Activated T-helper 1 cell treated with anti-CD3 and anti-CD28 coated beads, Interleukin-12 subunit alpha, Interleukin-12 subunit beta, Interleukin-2, Interleukin-4 antibody, amounts not matched to agents 30 ng/mL and 10 ng/mL and 1 ng/mL, durations not matched to agents 14 hours and 24 hours and 36 hours (primary cell): ENCODE results near the gene WDR37. TPM values are rescaled to one million over a fixed set of nuclear protein-coding genes. Genes with fewer than 3 reads are reported as not detected.
"Not testable (repeated sequence)": the region's sequence is repeated elsewhere in the genome, so short reads cannot be mapped to it uniquely, and the experiment has no call there.

Source experiments
- DNase-seq: peaks from one replicate; pipeline ENCODE4 v3.0.0; 2021; ENCODE audit warnings: low spot score
- H3K27ac Mint-ChIP-seq: one replicate; pipeline ENCODE4 v1.8.0; 2021; ENCODE audit warnings: mild to moderate bottlenecking, mixed read lengths
- H3K27me3 Mint-ChIP-seq: one replicate; pipeline ENCODE4 v1.8.0; 2022; ENCODE audit warnings: mild to moderate bottlenecking, moderate library complexity, mixed read lengths; ENCODE audit not compliant: insufficient read depth
- H3K36me3 Mint-ChIP-seq: one replicate; pipeline ENCODE4 v1.8.0; 2021; ENCODE audit warnings: low read depth, mixed read lengths
- H3K4me1 Mint-ChIP-seq: one replicate; pipeline ENCODE4 v1.8.0; 2021; ENCODE audit warnings: low read depth, mixed read lengths
- H3K4me3 Mint-ChIP-seq: one replicate; pipeline ENCODE4 v1.8.0; 2021; ENCODE audit warnings: mild to moderate bottlenecking, moderate library complexity, mixed read lengths
- H3K9me3 Mint-ChIP-seq: one replicate; pipeline ENCODE4 v1.8.0; 2021; ENCODE audit warnings: mixed read lengths
- intact Hi-C: fragments of 100-400 bp; cut with micrococcal nuclease; formaldehyde crosslinking; loops from one replicate; pipeline ENCODE4 v1.15.1; 2024
- total RNA-seq: library from RNA; stranded (reverse); gene quantifications from 2 replicates; pipeline ENCODE4 v1.2.3, GENCODE V29; 2022

The WDR37 gene
- total RNA-seq, 1 donor from 2014 or later: 19.9 TPM

- H3K4me1 Mint-ChIP-seq: peaks cover 75% of the 10 kb centered on the region
- no peaks in the 10 kb centered on the region for H3K9me3 Mint-ChIP-seq
- peaks cover 23% of the 10 kb centered on the region for H3K36me3 Mint-ChIP-seq
- intact Hi-C loops: no loop called here
- no peaks in the 10 kb centered on the region for H3K27me3 Mint-ChIP-seq
- H3K27ac Mint-ChIP-seq: peak overlapping the region; percentile 80
- peak; percentile 11 for DNase-seq
- peak overlapping the region; percentile 59 for H3K4me3 Mint-ChIP-seq
These were observed 7.2 kb downstream of the WDR37 start for GRCh38 chr10:1063232-1063865.

GRCh38 chr10:1064964-1065247 is 8.7 kb downstream of the WDR37 start:
- H3K4me1 Mint-ChIP-seq: peaks cover 79% of the 10 kb centered on the region
- H3K4me3 Mint-ChIP-seq: no peak overlapping the region
- no peak overlapping the region for H3K27ac Mint-ChIP-seq
- no peak for DNase-seq
- no peaks in the 10 kb centered on the region for H3K9me3 Mint-ChIP-seq
- intact Hi-C loops: no loop called here
- peaks cover 21% of the 10 kb centered on the region for H3K36me3 Mint-ChIP-seq
- H3K27me3 Mint-ChIP-seq: no peaks in the 10 kb centered on the region

- Mint-ChIP-seq H3K4me1 (peaks cover 69% of the 10 kb centered on the region), H3K36me3 (peaks cover 18% of the 10 kb centered on the region)
- H3K27ac Mint-ChIP-seq, DNase-seq, H3K27me3 Mint-ChIP-seq, H3K4me3 Mint-ChIP-seq, intact Hi-C loops, H3K9me3 Mint-ChIP-seq: not testable (repeated sequence)
These were observed 10.5 kb downstream of the WDR37 start for GRCh38 chr10:1066734-1067133.

- H3K36me3 Mint-ChIP-seq: peaks cover 18% of the 10 kb centered on the region
- intact Hi-C loops: loop anchor here (2.0 kb wide), 1 partner anchor 26 kb away; no protein-coding TSS in a partner anchor
- no peak overlapping the region for H3K4me3 Mint-ChIP-seq
- DNase-seq: no peak
- H3K27me3 Mint-ChIP-seq: no peaks in the 10 kb centered on the region
- H3K4me1 Mint-ChIP-seq: peaks cover 50% of the 10 kb centered on the region
- H3K9me3 Mint-ChIP-seq: no peaks in the 10 kb centered on the region
- H3K27ac Mint-ChIP-seq: peak overlapping the region; percentile 33
These were observed 12.5 kb downstream of the WDR37 start for GRCh38 chr10:1068380-1069361.

- H3K36me3 Mint-ChIP-seq: peaks cover 16% of the 10 kb centered on the region
- H3K27ac Mint-ChIP-seq: no peak overlapping the region
- peaks cover 46% of the 10 kb centered on the region for H3K4me1 Mint-ChIP-seq
- DNase-seq: no peak
- intact Hi-C loops: loop anchor here (1.0 kb wide), 1 partner anchor 9 kb away; no protein-coding TSS in a partner anchor
- no peaks in the 10 kb centered on the region for H3K27me3 Mint-ChIP-seq
- H3K4me3 Mint-ChIP-seq: no peak overlapping the region
- H3K9me3 Mint-ChIP-seq: no peaks in the 10 kb centered on the region
These were observed 14.7 kb downstream of the WDR37 start for GRCh38 chr10:1070919-1071318.

- H3K36me3 Mint-ChIP-seq: peaks cover 23% of the 10 kb centered on the region
- H3K27me3 Mint-ChIP-seq: no peaks in the 10 kb centered on the region
- H3K9me3 Mint-ChIP-seq: no peaks in the 10 kb centered on the region
- no peak overlapping the region for H3K4me3 Mint-ChIP-seq
- no peak for DNase-seq
- intact Hi-C loops: loop anchor here (2.0 kb wide), 1 partner anchor 563 kb away; no protein-coding TSS in a partner anchor
- peaks cover 18% of the 10 kb centered on the region for H3K4me1 Mint-ChIP-seq
- peak overlapping the region; percentile 15 for H3K27ac Mint-ChIP-seq
These were observed 18.0 kb downstream of the WDR37 start for GRCh38 chr10:1074052-1074747.

GRCh38 chr10:1074748-1075308 is 18.6 kb downstream of the WDR37 start:
- peaks cover 11% of the 10 kb centered on the region for H3K4me1 Mint-ChIP-seq
- H3K36me3 Mint-ChIP-seq: peaks cover 29% of the 10 kb centered on the region
- H3K27ac Mint-ChIP-seq: peak overlapping the region; percentile 15
- no peak overlapping the region for H3K4me3 Mint-ChIP-seq
- no peak for DNase-seq
- H3K27me3 Mint-ChIP-seq: no peaks in the 10 kb centered on the region
- H3K9me3 Mint-ChIP-seq: no peaks in the 10 kb centered on the region
- intact Hi-C loops: loop anchor here (2.0 kb wide), 1 partner anchor 564 kb away; no protein-coding TSS in a partner anchor

- no peak for DNase-seq
- no peak overlapping the region for H3K27ac Mint-ChIP-seq
- intact Hi-C loops: no loop called here
- peaks cover 4% of the 10 kb centered on the region for H3K4me1 Mint-ChIP-seq
- no peaks in the 10 kb centered on the region for H3K9me3 Mint-ChIP-seq
- no peak overlapping the region for H3K4me3 Mint-ChIP-seq
- no peaks in the 10 kb centered on the region for H3K27me3 Mint-ChIP-seq
- peaks cover 47% of the 10 kb centered on the region for H3K36me3 Mint-ChIP-seq
These were observed 22.5 kb downstream of the WDR37 start for GRCh38 chr10:1078668-1079067.

- H3K27me3 Mint-ChIP-seq: no peaks in the 10 kb centered on the region
These were observed 27.4 kb downstream of the WDR37 start for GRCh38 chr10:1083581-1083980.

GRCh38 chr10:1084011-1084950 is 28.1 kb downstream of the WDR37 start:
- Mint-ChIP-seq H3K27ac (no peak overlapping the region), H3K9me3 (no peaks in the 10 kb centered on the region), H3K36me3 (peaks cover 61% of the 10 kb centered on the region), H3K4me3 (no peak overlapping the region), H3K4me1 (peaks cover 7% of the 10 kb centered on the region), H3K27me3 (no peaks in the 10 kb centered on the region)
- DNase-seq: no peak
- intact Hi-C loops: no loop called here

More at GRCh38 chr10:1083581-1083980, 27.4 kb downstream of the WDR37 start:
- Mint-ChIP-seq H3K4me3 (no peak overlapping the region), H3K9me3 (no peaks in the 10 kb centered on the region), H3K27ac (no peak overlapping the region), H3K4me1 (peaks cover 7% of the 10 kb centered on the region), H3K36me3 (peaks cover 65% of the 10 kb centered on the region)
- DNase-seq: no peak
- intact Hi-C loops: no loop called here

GRCh38 chr10:1085258-1085657 is 29.1 kb downstream of the WDR37 start:
- Mint-ChIP-seq H3K27ac (no peak overlapping the region), H3K27me3 (no peaks in the 10 kb centered on the region), H3K9me3 (no peaks in the 10 kb centered on the region), H3K36me3 (peaks cover 56% of the 10 kb centered on the region), H3K4me1 (peaks cover 7% of the 10 kb centered on the region), H3K4me3 (no peak overlapping the region)
- intact Hi-C loops: no loop called here
- no peak for DNase-seq

GRCh38 chr10:1086787-1087186 is 30.6 kb downstream of the WDR37 start:
- DNase-seq: no peak
- intact Hi-C loops: no loop called here
- H3K27me3 Mint-ChIP-seq: no peaks in the 10 kb centered on the region
- no peak overlapping the region for H3K27ac Mint-ChIP-seq
- no peak overlapping the region for H3K4me3 Mint-ChIP-seq
- no peaks in the 10 kb centered on the region for H3K9me3 Mint-ChIP-seq
- peaks cover 60% of the 10 kb centered on the region for H3K36me3 Mint-ChIP-seq
- peaks cover 7% of the 10 kb centered on the region for H3K4me1 Mint-ChIP-seq
